A673 (cell line): Measurements from ENCODE around the gene AHSG. TPM values are rescaled to one million over a fixed set of nuclear protein-coding genes. Genes with fewer than 3 reads are reported as not detected.

Source experiments
- BruUV-seq: library from RNA; stranded (reverse); fragments of 400-500 nt; replicated peaks from 2 replicates; lab custom pipeline; 2021; lab: Mats Ljungman, UMichigan
- CTCF ChIA-PET: fragments of 300-600 bp; sonication (Branson Sonifier 250); formaldehyde crosslinking; loops from one replicate; lab custom pipeline; 2022; ENCODE audit warnings: antibody characterized with exemption; lab: Charles Lee
- POLR2A ChIA-PET: fragments of 300-600 bp; sonication (Branson Sonifier 250); formaldehyde crosslinking; loops from one replicate; lab custom pipeline; 2022; ENCODE audit warnings: antibody characterized with exemption; ENCODE audit not compliant: low non-redundant PET; lab: Charles Lee
- DNase-seq: peaks from one replicate; pipeline ENCODE4 v3.0.0-alpha.2; 2015; ENCODE audit warnings: low spot score
- H3K27ac ChIP-seq: fragments of 200-600 bp; sonication (generic); 2 replicates; pipeline ENCODE4 v1.5.1; 2016; ENCODE audit warnings: mixed run types, low read depth, mild to moderate bottlenecking, mixed read lengths, antibody characterized with exemption, low read length; ENCODE audit not compliant: poor library complexity, severe bottlenecking
- H3K27me3 ChIP-seq: fragments of 200-600 bp; sonication (generic); replicated peaks from 2 replicates; pipeline ENCODE4 v1.6.1; 2017; ENCODE audit warnings: mixed run types, low read depth, mild to moderate bottlenecking, mixed read lengths, antibody characterized with exemption, low read length; ENCODE audit not compliant: insufficient read depth, poor library complexity
- H3K36me3 ChIP-seq: fragments of 200-600 bp; sonication (generic); 2 replicates; pipeline ENCODE4 v1.6.1; 2016; ENCODE audit warnings: mixed run types, mild to moderate bottlenecking, mixed read lengths, antibody characterized with exemption, low read length; ENCODE audit not compliant: insufficient read depth, poor library complexity, severe bottlenecking
- H3K4me1 ChIP-seq: fragments of 200-600 bp; sonication (generic); 2 replicates; pipeline ENCODE4 v1.6.1; 2017; ENCODE audit warnings: mixed run types, mild to moderate bottlenecking, mixed read lengths, antibody characterized with exemption, low read length; ENCODE audit not compliant: insufficient read depth, poor library complexity, severe bottlenecking
- H3K4me3 ChIP-seq: fragments of 200-600 bp; sonication (generic); 2 replicates; pipeline ENCODE4 v1.5.1; 2016; ENCODE audit warnings: low read depth, mixed run types, mild to moderate bottlenecking, mixed read lengths, low read length; ENCODE audit not compliant: poor library complexity, severe bottlenecking
- H3K9me3 ChIP-seq: fragments of 200-600 bp; sonication (generic); 2 replicates; pipeline ENCODE4 v1.6.1; 2016; ENCODE audit warnings: mixed run types, low read depth, mild to moderate bottlenecking, mixed read lengths, antibody characterized with exemption, low read length; ENCODE audit not compliant: poor library complexity, severe bottlenecking
- CTCF ChIP-seq: fragments of 300-800, 200-600 bp; sonication (generic); conservative IDR thresholded peaks from 2 replicates; pipeline ENCODE4 v1.5.1; 2017; ENCODE audit warnings: low read depth, mild to moderate bottlenecking, antibody characterized with exemption, low read length, moderate library complexity, mixed read lengths
- EZH2 ChIP-seq: fragments of 200-600 bp; sonication (generic); IDR thresholded peaks from 2 replicates; pipeline ENCODE4 v1.6.1; 2017; ENCODE audit warnings: borderline replicate concordance, low read depth, mild to moderate bottlenecking, mixed read lengths, antibody characterized with exemption, low read length; ENCODE audit not compliant: poor library complexity, severe bottlenecking
- intact Hi-C: fragments of 100-400 bp; cut with micrococcal nuclease; formaldehyde crosslinking; loops from one replicate; pipeline ENCODE4 v1.10.0; 2022; ENCODE audit not compliant: unreplicated experiment
- total RNA-seq: library from RNA; stranded (reverse); gene quantifications from 2 replicates; pipeline ENCODE4 v1.2.3, GENCODE V29; 2021

AHSG gene
- total RNA-seq, 1 experiment from 2014 or later, result 4.9 TPM

GRCh38 chr3:186603159-186603558 is 9.7 kb upstream of the AHSG start:
- Histone ChIP-seq H3K36me3 (no peaks in the 10 kb centered on the region), H3K27me3 (no peaks in the 10 kb centered on the region), H3K9me3 (no peaks in the 10 kb centered on the region), H3K4me1 (no peaks in the 10 kb centered on the region), H3K27ac (no peak overlapping the region), H3K4me3 (no peak overlapping the region)
- TF ChIP-seq EZH2 (no peak), CTCF (no peak)
- intact Hi-C loops, result no loop called here
- POLR2A ChIA-PET, result no interaction called here
- DNase-seq, result no peak
- no TSS peak for BruUV-seq
- CTCF ChIA-PET, result no interaction called here

- ChIA-PET CTCF (no interaction called here), POLR2A (no interaction called here)
- Histone ChIP-seq H3K36me3 (no peaks in the 10 kb centered on the region), H3K27ac (no peak overlapping the region), H3K4me1 (no peaks in the 10 kb centered on the region), H3K27me3 (no peaks in the 10 kb centered on the region), H3K4me3 (no peak overlapping the region), H3K9me3 (no peaks in the 10 kb centered on the region)
- BruUV-seq, result no TSS peak
- DNase-seq, result no peak
- intact Hi-C loops, result no loop called here
- no peak for TF ChIP-seq CTCF
- TF ChIP-seq EZH2, result no peak
These were observed 7.8 kb upstream of the AHSG start for GRCh38 chr3:186605078-186605477.

DNA sequence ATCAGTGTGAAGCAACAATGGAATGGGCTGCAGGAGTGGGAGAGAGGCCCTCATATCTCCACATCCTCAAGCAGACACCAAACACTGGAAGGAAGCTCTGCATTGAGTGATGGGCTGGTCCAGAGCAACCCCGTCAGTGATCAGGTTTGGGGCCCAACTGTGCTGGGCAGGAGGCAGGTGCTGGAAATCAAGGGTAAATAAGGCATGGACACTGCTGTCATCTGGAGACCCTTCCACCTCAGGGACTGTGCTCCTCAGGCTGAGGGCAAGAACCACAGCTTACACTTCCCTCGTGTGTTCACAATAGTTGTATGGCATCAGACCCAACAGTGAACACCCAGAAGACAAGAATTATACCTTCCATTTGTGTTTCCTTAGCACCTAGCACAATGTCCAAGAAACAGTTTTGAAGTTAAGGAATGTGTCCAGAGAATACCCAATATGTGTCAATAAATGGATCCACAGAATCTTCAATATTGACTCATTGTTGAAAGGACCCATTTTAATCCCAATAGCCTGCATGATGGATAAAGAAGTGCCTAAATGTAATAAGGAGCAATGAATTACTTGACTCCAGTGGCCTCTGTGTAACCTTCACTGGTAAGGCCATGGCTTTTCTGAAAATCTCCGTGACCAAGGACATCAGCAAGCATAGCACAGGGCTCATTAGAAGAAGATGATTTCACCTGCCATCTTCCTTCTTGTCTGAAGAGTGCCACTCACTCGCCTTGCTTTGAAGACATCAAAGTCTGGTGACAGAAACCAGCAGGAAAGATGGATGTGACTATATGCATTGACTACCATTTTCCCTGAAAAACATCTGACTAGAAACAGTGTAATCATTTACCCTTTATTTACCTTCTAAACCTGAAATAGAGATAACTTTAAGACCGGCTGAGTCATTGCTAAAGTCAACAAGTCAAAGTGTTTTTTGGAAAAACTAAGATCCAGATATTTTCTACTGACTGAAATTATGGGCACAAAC is 7.0 kb upstream of the AHSG start:
- H3K36me3 ChIP-seq, result no peaks in the 10 kb centered on the region
- ChIA-PET CTCF (no interaction called here), POLR2A (no interaction called here)
- no peak for DNase-seq
- H3K27ac ChIP-seq, result no peak overlapping the region
- no peaks in the 10 kb centered on the region for H3K4me1 ChIP-seq
- H3K4me3 ChIP-seq, result no peak overlapping the region
- no peak for TF ChIP-seq EZH2
- no peak for TF ChIP-seq CTCF
- intact Hi-C loops, result no loop called here
- H3K9me3 ChIP-seq, result no peaks in the 10 kb centered on the region
- BruUV-seq, result no TSS peak
- no peaks in the 10 kb centered on the region for H3K27me3 ChIP-seq
